ENCODE data around the gene SH3GLB2. TPM values are rescaled to one million over a fixed set of nuclear protein-coding genes. Genes with fewer than 3 reads are reported as not detected.

SH3GLB2 gene
- total and polyA plus RNA-seq, 2 donors from 2014 or later: 118 to 128 TPM

GRCh38 chr9:129012343-129012742 is 15.8 kb downstream of the SH3GLB2 start:
- H3K27ac ChIP-seq (ENCODE audit: low read depth in 2 of 2, low read length in 2 of 2): no peak overlapping the region
- no peak overlapping the region for H3K9ac ChIP-seq (ENCODE audit: low read length in 3 of 3)
- no peaks in the 10 kb centered on the region for H3K27me3 ChIP-seq (ENCODE audit: control insufficient read depth, insufficient read depth, low read length)
- intact Hi-C loops (cut with DNase I): no loop called here
- no peak for TF ChIP-seq CTCF (IDR thresholded peaks at IDR 0.05; ENCODE audit: borderline replicate concordance, extremely low read depth, insufficient read depth)
- peak in 1 of 5 donors; percentile 68 for DNase-seq
- no peaks in the 10 kb centered on the region for H3K9me3 ChIP-seq (ENCODE audit: control insufficient read depth in 2 of 3, insufficient read depth in 1 of 3, low read length in 3 of 3)
- H3K4me1 ChIP-seq (ENCODE audit: control insufficient read depth in 2 of 3, insufficient read depth in 2 of 3, low read depth in 1 of 3, low read length in 3 of 3): no peaks in the 10 kb centered on the region
- H3K36me3 ChIP-seq (ENCODE audit: control insufficient read depth in 2 of 3, insufficient read depth in 3 of 3, low read length in 3 of 3): peaks cover 0 to 23% (median 2%) of the 10 kb centered on the region in 3 donors
- no peak overlapping the region for H3K4me3 ChIP-seq (ENCODE audit: low read length in 3 of 3)
- FAIRE-seq: no peak

GRCh38 chr9:129011761-129012181 is 16.4 kb downstream of the SH3GLB2 start:
- Histone ChIP-seq H3K27me3 (ENCODE audit: control insufficient read depth, insufficient read depth, low read length) (no peaks in the 10 kb centered on the region), H3K9ac (ENCODE audit: low read length in 3 of 3) (no peak overlapping the region), H3K9me3 (ENCODE audit: control insufficient read depth in 2 of 3, insufficient read depth in 1 of 3, low read length in 3 of 3) (no peaks in the 10 kb centered on the region), H3K36me3 (ENCODE audit: control insufficient read depth in 2 of 3, insufficient read depth in 3 of 3, low read length in 3 of 3) (peaks cover 0 to 23% (median 2%) of the 10 kb centered on the region in 3 donors), H3K4me3 (ENCODE audit: low read length in 3 of 3) (no peak overlapping the region), H3K27ac (ENCODE audit: low read depth in 2 of 2, low read length in 2 of 2) (no peak overlapping the region), H3K4me1 (ENCODE audit: control insufficient read depth in 2 of 3, insufficient read depth in 2 of 3, low read depth in 1 of 3, low read length in 3 of 3) (no peaks in the 10 kb centered on the region)
- DNase-seq (peak in 3 of 5 donors; percentile 26 to 71 (median 40)), FAIRE-seq (no peak)
- no peak for TF ChIP-seq CTCF (IDR thresholded peaks at IDR 0.05; ENCODE audit: borderline replicate concordance, extremely low read depth, insufficient read depth)
- intact Hi-C loops (cut with DNase I): no loop called here

GRCh38 chr9:129011170-129011569 is 17.0 kb downstream of the SH3GLB2 start:
- FAIRE-seq (no peak), DNase-seq (no peak)
- Histone ChIP-seq H3K9ac (ENCODE audit: low read length in 3 of 3) (no peak overlapping the region), H3K4me1 (ENCODE audit: control insufficient read depth in 2 of 3, insufficient read depth in 2 of 3, low read depth in 1 of 3, low read length in 3 of 3) (no peaks in the 10 kb centered on the region), H3K36me3 (ENCODE audit: control insufficient read depth in 2 of 3, insufficient read depth in 3 of 3, low read length in 3 of 3) (peaks cover 0 to 27% (median 2%) of the 10 kb centered on the region in 3 donors), H3K9me3 (ENCODE audit: control insufficient read depth in 2 of 3, insufficient read depth in 1 of 3, low read length in 3 of 3) (no peaks in the 10 kb centered on the region), H3K27me3 (ENCODE audit: control insufficient read depth, insufficient read depth, low read length) (no peaks in the 10 kb centered on the region), H3K27ac (ENCODE audit: low read depth in 2 of 2, low read length in 2 of 2) (no peak overlapping the region), H3K4me3 (ENCODE audit: low read length in 3 of 3) (no peak overlapping the region)
- intact Hi-C loops (cut with DNase I): no loop called here
- no peak for TF ChIP-seq CTCF (IDR thresholded peaks at IDR 0.05; ENCODE audit: borderline replicate concordance, extremely low read depth, insufficient read depth)

Data from kidney (tissue), 14 donors.